ENCODE data around the gene UBXN6. TPM values are rescaled to one million over a fixed set of nuclear protein-coding genes. Genes with fewer than 3 reads are reported as not detected.

The UBXN6 gene
- total RNA-seq, 2 experiments from 2014 or later = 54.5 to 58.4 TPM

- Histone ChIP-seq H3K9me3 (ENCODE audit: control insufficient read depth in 1 of 2, insufficient read depth in 1 of 2, low read length in 2 of 2) (peaks cover 0 to 5% of the 10 kb centered on the region in 2 experiments), H3K27me3 (ENCODE audit: control insufficient read depth in 1 of 2, insufficient read depth in 2 of 2, low read length in 2 of 2) (no peaks in the 10 kb centered on the region), H3K36me3 (ENCODE audit: insufficient read depth, low read length) (peaks cover 16% of the 10 kb centered on the region), H3K4me3 (ENCODE audit: low read length) (no peak overlapping the region), H3K4me1 (ENCODE audit: insufficient read depth, low read length) (no peaks in the 10 kb centered on the region), H3K27ac (ENCODE audit: low read depth in 1 of 2, low read length in 2 of 2) (no peak overlapping the region)
- intact Hi-C loops (cut with DNase I, micrococcal nuclease) = no loop called here
- Mint-ChIP-seq H3K36me3 (ENCODE audit: low read depth) (peaks cover 32% of the 10 kb centered on the region), H3K4me1 (ENCODE audit: low read depth) (no peaks in the 10 kb centered on the region), H3K27me3 (no peaks in the 10 kb centered on the region), H3K9me3 (no peaks in the 10 kb centered on the region), H3K4me3 (no peak overlapping the region), H3K27ac (no peak overlapping the region)
- TF ChIP-seq, protein P1, sequence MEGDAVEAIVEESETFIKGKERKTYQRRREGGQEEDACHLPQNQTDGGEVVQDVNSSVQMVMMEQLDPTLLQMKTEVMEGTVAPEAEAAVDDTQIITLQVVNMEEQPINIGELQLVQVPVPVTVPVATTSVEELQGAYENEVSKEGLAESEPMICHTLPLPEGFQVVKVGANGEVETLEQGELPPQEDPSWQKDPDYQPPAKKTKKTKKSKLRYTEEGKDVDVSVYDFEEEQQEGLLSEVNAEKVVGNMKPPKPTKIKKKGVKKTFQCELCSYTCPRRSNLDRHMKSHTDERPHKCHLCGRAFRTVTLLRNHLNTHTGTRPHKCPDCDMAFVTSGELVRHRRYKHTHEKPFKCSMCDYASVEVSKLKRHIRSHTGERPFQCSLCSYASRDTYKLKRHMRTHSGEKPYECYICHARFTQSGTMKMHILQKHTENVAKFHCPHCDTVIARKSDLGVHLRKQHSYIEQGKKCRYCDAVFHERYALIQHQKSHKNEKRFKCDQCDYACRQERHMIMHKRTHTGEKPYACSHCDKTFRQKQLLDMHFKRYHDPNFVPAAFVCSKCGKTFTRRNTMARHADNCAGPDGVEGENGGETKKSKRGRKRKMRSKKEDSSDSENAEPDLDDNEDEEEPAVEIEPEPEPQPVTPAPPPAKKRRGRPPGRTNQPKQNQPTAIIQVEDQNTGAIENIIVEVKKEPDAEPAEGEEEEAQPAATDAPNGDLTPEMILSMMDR (IDR thresholded peaks at IDR 0.05) = no peak
- POLR2A ChIA-PET = no interaction called here
- DNase-seq = no peak
- CTCF ChIA-PET = no interaction called here
- ATAC-seq (ENCODE audit: poor library complexity) = no peak
Observed at GRCh38 chr19:4503825-4504170, 46.2 kb upstream of the UBXN6 start.

GRCh38 chr19:4503132-4503824 lies 45.7 kb upstream of the UBXN6 start:
- TF ChIP-seq, protein P1 (IDR thresholded peaks at IDR 0.05) = no peak
- Mint-ChIP-seq H3K27ac (no peak overlapping the region), H3K36me3 (ENCODE audit: low read depth) (peaks cover 32% of the 10 kb centered on the region), H3K9me3 (no peaks in the 10 kb centered on the region), H3K27me3 (no peaks in the 10 kb centered on the region), H3K4me3 (no peak overlapping the region), H3K4me1 (ENCODE audit: low read depth) (no peaks in the 10 kb centered on the region)
- peaks cover 0 to 10% of the 10 kb centered on the region in 2 experiments for H3K9me3 ChIP-seq (ENCODE audit: control insufficient read depth in 1 of 2, insufficient read depth in 1 of 2, low read length in 2 of 2)
- no peaks in the 10 kb centered on the region for H3K4me1 ChIP-seq (ENCODE audit: insufficient read depth, low read length)
- ChIA-PET CTCF (no interaction called here), POLR2A (no interaction called here)
- H3K27me3 ChIP-seq (ENCODE audit: control insufficient read depth in 1 of 2, insufficient read depth in 2 of 2, low read length in 2 of 2) = no peaks in the 10 kb centered on the region
- DNase-seq (no peak), ATAC-seq (ENCODE audit: poor library complexity) (no peak)
- peaks cover 22% of the 10 kb centered on the region for H3K36me3 ChIP-seq (ENCODE audit: insufficient read depth, low read length)
- intact Hi-C loops (cut with DNase I, micrococcal nuclease) = no loop called here
- no peak overlapping the region for H3K4me3 ChIP-seq (ENCODE audit: low read length)
- H3K27ac ChIP-seq (ENCODE audit: low read depth in 1 of 2, low read length in 2 of 2) = no peak overlapping the region

DNA sequence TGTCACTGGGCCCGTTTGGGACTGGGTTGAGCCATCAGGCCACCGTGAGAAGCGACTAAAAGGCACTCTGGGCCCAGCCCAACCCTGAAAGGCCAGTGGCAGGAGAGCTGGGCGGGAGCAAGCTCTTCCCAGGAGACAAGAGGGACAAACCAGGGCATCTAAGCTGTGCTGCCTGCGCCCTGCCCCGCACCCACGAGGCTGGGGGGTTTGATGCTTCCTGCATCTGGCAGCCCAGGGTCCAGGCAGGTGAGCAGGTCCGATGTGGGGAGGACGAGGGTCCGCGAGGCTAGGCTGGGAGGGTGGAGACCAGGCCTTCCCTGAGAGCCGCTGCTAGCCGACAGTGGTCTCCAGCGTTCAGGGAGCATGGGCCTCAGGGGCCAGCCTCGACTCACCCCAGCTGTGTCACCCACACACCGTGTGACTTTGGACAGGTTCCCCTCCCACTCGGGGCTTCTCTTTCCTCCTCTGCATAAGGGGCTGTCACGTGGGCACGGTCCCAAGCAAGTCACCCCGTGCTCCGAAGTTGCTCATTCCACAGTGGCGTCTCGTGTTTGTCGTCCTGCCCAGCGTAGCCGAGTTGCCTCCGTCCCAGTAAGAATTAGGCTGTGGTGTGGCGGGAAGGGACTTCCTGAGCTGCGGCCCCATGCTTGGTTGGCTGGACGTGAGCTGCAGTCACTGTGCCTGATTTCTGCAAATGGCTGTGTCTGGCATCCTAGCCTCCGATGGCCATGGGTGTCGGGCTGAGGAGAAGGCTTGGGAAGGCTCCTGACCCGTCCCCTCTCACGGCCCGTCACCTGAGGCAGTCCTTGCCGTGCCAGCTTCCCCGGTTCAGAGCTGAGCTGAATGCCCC lies 44.9 kb upstream of the UBXN6 start:
- H3K4me3 Mint-ChIP-seq = no peak overlapping the region
- DNase-seq = no peak
- ChIA-PET POLR2A (no interaction called here), CTCF (no interaction called here)
- intact Hi-C loops (cut with DNase I, micrococcal nuclease) = no loop called here
- TF ChIP-seq, protein P1 (IDR thresholded peaks at IDR 0.05) = no peak
- no peak overlapping the region for H3K27ac ChIP-seq (ENCODE audit: low read depth in 1 of 2, low read length in 2 of 2)
- no peaks in the 10 kb centered on the region for H3K27me3 ChIP-seq (ENCODE audit: control insufficient read depth in 1 of 2, insufficient read depth in 2 of 2, low read length in 2 of 2)
- H3K36me3 Mint-ChIP-seq (ENCODE audit: low read depth) = peaks cover 32% of the 10 kb centered on the region
- H3K27ac Mint-ChIP-seq = no peak overlapping the region
- H3K36me3 ChIP-seq (ENCODE audit: insufficient read depth, low read length) = peaks cover 29% of the 10 kb centered on the region
- peaks cover 0 to 10% of the 10 kb centered on the region in 2 experiments for H3K9me3 ChIP-seq (ENCODE audit: control insufficient read depth in 1 of 2, insufficient read depth in 1 of 2, low read length in 2 of 2)
- H3K4me1 Mint-ChIP-seq (ENCODE audit: low read depth) = no peaks in the 10 kb centered on the region
- H3K4me1 ChIP-seq (ENCODE audit: insufficient read depth, low read length) = no peaks in the 10 kb centered on the region
- no peaks in the 10 kb centered on the region for H3K27me3 Mint-ChIP-seq
- ATAC-seq (ENCODE audit: poor library complexity) = no peak
- H3K4me3 ChIP-seq (ENCODE audit: low read length) = no peak overlapping the region
- no peaks in the 10 kb centered on the region for H3K9me3 Mint-ChIP-seq
